Left kidney (tissue), 2 donors: ENCODE measurements around the gene TMC6. TPM values are rescaled to one million over a fixed set of nuclear protein-coding genes. Genes with fewer than 3 reads are reported as not detected.
"Not testable (repeated sequence)": the region's sequence is repeated elsewhere in the genome, so short reads cannot be mapped to it uniquely, and the experiment has no call there.

ENCODE experiments used
- DNase-seq: peaks from one replicate; pipeline ENCODE4 v3.0.0-alpha.2; 2013
- polyA plus RNA-seq: library from polyadenylated mRNA; unstranded; fragments of 120-200 nt; gene quantifications from one replicate; pipeline ENCODE4 v1.2.1, GENCODE V29; 2013; ENCODE audit not compliant: insufficient read length

The TMC6 gene
- polyA plus RNA-seq, 1 donor, result 24.8 TPM

DNA sequence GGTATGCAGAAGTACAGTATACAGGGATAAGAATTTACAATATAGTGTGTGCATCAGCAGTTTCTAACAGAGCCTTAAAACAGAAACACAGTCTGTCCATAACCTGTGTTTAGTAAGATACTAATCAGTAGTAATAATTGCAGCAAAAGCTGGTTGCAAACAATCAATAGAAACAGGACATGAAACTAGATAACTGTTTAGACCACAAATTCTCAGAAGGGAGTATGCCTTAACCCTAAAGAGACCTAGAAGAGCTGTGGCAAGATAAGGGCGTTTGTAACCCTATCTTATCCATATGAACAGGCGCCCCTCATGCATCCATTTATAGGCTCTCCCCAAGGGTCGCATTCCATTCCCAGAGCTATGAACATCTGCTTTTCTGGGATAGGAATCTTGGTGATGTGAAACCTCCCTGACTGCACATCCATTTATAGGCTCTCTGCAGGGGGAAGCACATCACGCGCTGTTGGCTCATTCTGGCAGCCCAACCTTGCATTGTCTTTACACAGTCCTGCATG, 46.1 kb downstream of the TMC6 start:
- DNase-seq, result not testable (repeated sequence)

DNA sequence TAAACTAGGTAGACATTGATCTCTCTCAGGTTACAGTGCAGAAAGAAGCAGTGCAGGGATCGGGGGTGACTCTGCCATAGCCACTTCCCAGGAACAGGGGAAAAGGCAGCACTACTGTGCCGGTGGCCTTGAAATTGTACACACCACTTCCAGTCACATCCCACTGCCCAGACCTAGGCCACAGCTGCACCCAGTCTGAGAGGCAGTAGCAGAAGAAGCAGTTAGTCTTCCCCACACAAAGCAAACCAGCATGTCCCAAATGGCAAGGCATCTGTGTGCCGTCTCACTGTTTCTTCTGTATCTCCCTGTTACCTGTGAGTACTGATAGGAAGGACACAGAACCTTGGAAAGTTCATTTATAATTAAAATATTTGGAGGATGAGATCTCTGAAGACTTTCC, 47.0 kb downstream of the TMC6 start:
- DNase-seq, result no peak

- DNase-seq, result no peak
Observed at GRCh38 chr17:78079253-78079652, 49.3 kb downstream of the TMC6 start.

- no peak for DNase-seq
Observed at GRCh38 chr17:78075545-78075944, 53.0 kb downstream of the TMC6 start.

DNA sequence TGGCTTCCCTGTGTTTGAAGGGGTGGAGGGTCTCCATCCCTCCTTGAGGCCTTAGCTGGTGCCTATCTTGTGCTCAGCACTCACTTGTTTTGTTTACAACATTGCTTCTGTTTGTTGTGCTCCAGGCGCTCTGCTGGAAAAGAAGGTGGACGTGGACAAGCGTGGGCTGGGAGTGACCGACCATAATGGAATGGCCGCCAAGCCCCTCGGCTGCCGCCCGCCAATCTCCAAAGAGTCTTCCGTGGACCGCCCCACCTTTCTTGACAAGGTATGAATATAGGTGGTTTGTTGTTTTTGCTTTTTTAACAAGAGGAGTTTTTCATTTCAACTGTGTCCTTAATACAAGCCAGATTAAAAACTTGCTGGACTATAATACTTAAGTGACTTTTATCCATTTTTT, 53.5 kb downstream of the TMC6 start:
- DNase-seq, result no peak

DNA sequence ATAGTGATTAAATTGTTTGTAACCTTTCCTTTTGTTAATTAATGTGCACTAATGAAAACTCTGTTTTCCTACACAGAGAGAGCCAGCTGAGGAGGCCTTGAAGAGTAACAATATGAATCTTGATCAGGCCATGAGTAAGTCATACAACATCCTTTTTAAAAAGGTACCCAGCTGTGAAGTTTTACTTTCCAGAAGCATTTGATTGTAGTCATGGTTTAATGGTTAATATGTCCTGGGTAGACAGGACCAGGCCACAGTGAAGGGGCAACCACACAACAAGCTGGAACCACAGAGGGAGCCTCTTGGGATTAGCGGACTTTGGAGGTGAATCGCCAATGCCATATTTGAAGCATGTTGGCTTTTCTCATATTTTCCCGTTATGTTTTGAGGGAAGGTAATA, 55.6 kb downstream of the TMC6 start:
- DNase-seq, result no peak

DNA sequence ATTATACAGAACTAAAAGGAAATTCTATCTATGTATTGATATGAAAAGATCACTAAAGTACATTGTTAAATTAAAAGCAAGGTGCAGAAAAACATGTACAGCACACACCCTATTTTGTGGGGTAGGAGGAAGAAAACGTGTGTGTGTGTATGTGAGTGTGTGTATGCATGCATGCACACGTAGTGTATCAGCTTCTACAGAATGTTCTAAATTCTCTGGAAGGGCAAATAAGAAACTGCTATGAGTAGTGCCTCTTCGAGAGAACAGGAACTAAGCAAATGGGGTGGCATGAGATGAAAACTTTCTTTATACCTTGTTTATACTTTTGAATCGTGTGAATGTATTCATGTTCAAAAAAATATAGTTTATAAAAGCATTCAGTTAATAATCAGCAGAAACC, 58.9 kb downstream of the TMC6 start:
- no peak for DNase-seq

DNA sequence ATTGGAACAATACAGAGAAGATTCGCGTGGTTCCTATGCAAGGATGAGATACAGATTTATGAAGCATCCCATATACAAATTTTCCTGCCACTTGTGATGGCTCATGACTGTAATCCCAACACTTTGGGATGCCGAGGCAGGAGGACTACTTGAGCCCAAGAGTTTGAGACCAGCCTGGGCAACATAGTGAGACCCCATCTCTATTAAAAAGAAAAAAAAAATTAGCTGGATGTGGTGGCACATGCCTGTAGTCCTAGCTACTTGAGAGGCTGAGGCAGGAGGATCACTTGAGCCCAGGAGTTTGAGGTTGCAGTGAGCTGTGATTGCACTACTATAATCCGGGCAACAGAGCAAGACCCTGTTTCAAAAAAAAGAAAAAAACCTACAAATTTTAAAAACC, 61.6 kb downstream of the TMC6 start:
- not testable (repeated sequence) for DNase-seq

- no peak for DNase-seq
Observed at GRCh38 chr17:78064708-78065107, 63.8 kb downstream of the TMC6 start.

GRCh38 chr17:78063489-78063888, 65.1 kb downstream of the TMC6 start:
- DNase-seq, result no peak

DNA sequence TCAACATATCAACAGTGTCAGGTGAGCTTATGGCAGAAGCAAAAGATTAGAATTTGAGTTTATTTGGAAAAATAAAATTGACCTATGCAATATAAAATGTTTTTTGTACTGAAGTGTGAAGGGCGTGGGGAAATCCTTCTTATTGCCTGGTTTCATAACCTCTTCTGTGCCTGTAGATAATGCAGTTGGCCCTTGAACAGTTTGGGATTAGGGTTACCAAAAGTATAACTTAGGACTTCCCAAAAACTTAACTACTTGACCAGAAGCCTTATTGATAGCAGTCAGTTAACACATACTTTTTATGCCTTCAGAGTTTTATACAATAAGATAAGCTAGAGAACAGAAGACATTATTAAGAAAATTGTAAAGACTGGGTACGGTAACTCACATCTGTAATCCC, 66.0 kb downstream of the TMC6 start:
- no peak for DNase-seq

Other genes starting within 250 kb of the TMC6 start
- gene TNRC6C, start 170.1 kb downstream of the TMC6 start, polyA plus RNA-seq, result 17.1 TPM
- gene TMC8, start 2.0 kb upstream of the TMC6 start, polyA plus RNA-seq, result 1.4 TPM
- 0.17 TPM for gene C17orf99, start 17.6 kb upstream of the TMC6 start, polyA plus RNA-seq
- 47.3 TPM for gene SYNGR2, start 39.8 kb upstream of the TMC6 start, polyA plus RNA-seq
- 34.0 TPM for gene TK1, start 58.3 kb upstream of the TMC6 start, polyA plus RNA-seq
- gene AFMID, start 58.6 kb upstream of the TMC6 start, polyA plus RNA-seq, result 73.2 TPM
- gene BIRC5, start 85.5 kb upstream of the TMC6 start, polyA plus RNA-seq, result 35.8 TPM
- gene TMEM235, start 102.9 kb upstream of the TMC6 start, polyA plus RNA-seq, result not detected
- gene SOCS3, start 231.3 kb upstream of the TMC6 start, polyA plus RNA-seq, result 12.1 TPM
- 52.6 TPM for gene PGS1, start 249.9 kb upstream of the TMC6 start, polyA plus RNA-seq